DND-41 (cell line): ENCODE measurements around the gene ABHD17C.

Experiments used
- ATAC-seq: fragments of 200-7000 bp; cut with Tn5 transposase; 3 replicates; pipeline ENCODE4 v1.9.1; 2021; ENCODE audit warnings: low read depth; ENCODE audit not compliant: insufficient read depth
- DNase-seq: peaks from one replicate; pipeline ENCODE4 v3.0.0-alpha.2; 2020
- H2AFZ ChIP-seq: 2 replicates; pipeline ENCODE4 v1.6.0; 2012; ENCODE audit warnings: low read depth, low read length
- H3K27ac ChIP-seq: 2 replicates; pipeline ENCODE4 v1.5.1; 2012; ENCODE audit warnings: low read length, inconsistent platforms
- H3K27me3 ChIP-seq: fragments of 200-600 bp; sonication (generic); 2 replicates; pipeline ENCODE4 v1.6.0; 2012; ENCODE audit warnings: low read length, mild to moderate bottlenecking, inconsistent platforms; ENCODE audit not compliant: insufficient read depth, poor library complexity
- H3K36me3 ChIP-seq: 2 replicates; pipeline ENCODE4 v1.5.1; 2012; ENCODE audit warnings: low read length, inconsistent platforms; ENCODE audit not compliant: insufficient read depth
- H3K4me1 ChIP-seq: 2 replicates; pipeline ENCODE4 v1.5.1; 2012; ENCODE audit warnings: mild to moderate bottlenecking, low read length; ENCODE audit not compliant: insufficient read depth
- H3K4me2 ChIP-seq: 2 replicates; pipeline ENCODE4 v1.6.0; 2012; ENCODE audit warnings: mild to moderate bottlenecking, moderate library complexity, low read length, inconsistent platforms; ENCODE audit not compliant: insufficient read depth
- H3K4me3 ChIP-seq, 2 experiments: fragments of 200-600 bp in 1 of 2; shearing (Covaris generic) in 1 of 2; 2 replicates each; pipeline ENCODE4 v1.5.1; 2012 to 2016; ENCODE audit warnings: inconsistent platforms in 2 of 2, low read length in 2 of 2, mild to moderate bottlenecking in 2 of 2, low read depth in 1 of 2, moderate library complexity in 1 of 2
- H3K79me2 ChIP-seq: 2 replicates; pipeline ENCODE4 v1.6.0; 2012; ENCODE audit warnings: low read length, inconsistent platforms; ENCODE audit not compliant: insufficient read depth
- H3K9ac ChIP-seq: 2 replicates; pipeline ENCODE4 v1.6.0; 2012; ENCODE audit warnings: low read depth, mild to moderate bottlenecking, inconsistent platforms, low read length, moderate library complexity
- H3K9me3 ChIP-seq: 2 replicates; pipeline ENCODE4 v1.5.1; 2012; ENCODE audit warnings: low read length, moderate library complexity, mild to moderate bottlenecking, inconsistent platforms; ENCODE audit not compliant: insufficient read depth, severe bottlenecking
- H4K20me1 ChIP-seq: 2 replicates; pipeline ENCODE4 v1.6.0; 2012; ENCODE audit warnings: low read length; ENCODE audit not compliant: insufficient read depth
- CTCF ChIP-seq: IDR thresholded peaks from 2 replicates; pipeline ENCODE4 v1.5.1; 2012; ENCODE audit warnings: borderline replicate concordance, low read length, moderate library complexity, mild to moderate bottlenecking; ENCODE audit not compliant: poor library complexity, severe bottlenecking; ENCODE audit errors: extremely low read depth
- EZH2 ChIP-seq: IDR thresholded peaks from 3 replicates; pipeline ENCODE4 v1.6.1; 2012; ENCODE audit warnings: borderline replicate concordance, low read depth, mild to moderate bottlenecking, moderate library complexity, low read length, inconsistent platforms; ENCODE audit not compliant: severe bottlenecking

Gene ABHD17C

GRCh38 chr15:80706161-80706560 is 11.1 kb downstream of the ABHD17C start:
- Histone ChIP-seq H3K4me1 (no peaks in the 10 kb centered on the region), H3K36me3 (no peaks in the 10 kb centered on the region), H3K9me3 (no peaks in the 10 kb centered on the region), H3K4me3 (no peak overlapping the region), H2AFZ (no peak overlapping the region), H3K27me3 (no peaks in the 10 kb centered on the region), H3K9ac (no peak overlapping the region), H3K4me2 (no peak overlapping the region), H3K27ac (no peak overlapping the region), H4K20me1 (0 out of 2 replicates have a peak, but pooled peaks cover 4% of the 10 kb centered on the region), H3K79me2 (no peaks in the 10 kb centered on the region)
- TF ChIP-seq EZH2 (no peak), CTCF (no peak)
- DNase-seq = no peak
- no peak for ATAC-seq

- Histone ChIP-seq H3K4me3 (no peak overlapping the region), H3K9me3 (no peaks in the 10 kb centered on the region), H3K4me1 (no peaks in the 10 kb centered on the region), H4K20me1 (peaks cover 4% of the 10 kb centered on the region; the same call in 1 of the 2 replicates), H3K79me2 (no peaks in the 10 kb centered on the region), H3K36me3 (no peaks in the 10 kb centered on the region), H3K9ac (no peak overlapping the region), H3K27ac (no peak overlapping the region), H3K27me3 (peaks cover 3% of the 10 kb centered on the region), H2AFZ (no peak overlapping the region), H3K4me2 (no peak overlapping the region)
- no peak for TF ChIP-seq CTCF
- no peak for TF ChIP-seq EZH2
- DNase-seq = no peak
- ATAC-seq = no peak
Measured at GRCh38 chr15:80709542-80709941, 14.4 kb downstream of the ABHD17C start.

- H3K36me3 ChIP-seq = no peaks in the 10 kb centered on the region
- DNase-seq (no peak), ATAC-seq (no peak)
- H3K4me1 ChIP-seq = no peaks in the 10 kb centered on the region
- no peak overlapping the region for H3K4me3 ChIP-seq
- H3K27me3 ChIP-seq = peaks cover 3% of the 10 kb centered on the region
- no peak overlapping the region for H3K9ac ChIP-seq
- no peaks in the 10 kb centered on the region for H3K79me2 ChIP-seq
- no peak overlapping the region for H3K27ac ChIP-seq
- H3K4me2 ChIP-seq = no peak overlapping the region
- TF ChIP-seq CTCF (no peak), EZH2 (no peak)
- H4K20me1 ChIP-seq = no peaks in the 10 kb centered on the region; the same call in 1 of the 2 replicates
- H3K9me3 ChIP-seq = no peaks in the 10 kb centered on the region
- H2AFZ ChIP-seq = no peak overlapping the region
Measured at GRCh38 chr15:80710635-80711554, 15.8 kb downstream of the ABHD17C start.
